GM23338 (cell line): ENCODE data around the gene PRMT7.

Experiments used
- EZH2 ChIP-seq: fragments of 200-600 bp; sonication (generic); IDR thresholded peaks from one replicate; pipeline ENCODE4 v1.8.0; 2017; ENCODE audit warnings: antibody characterized with exemption, mild to moderate bottlenecking, low read depth; ENCODE audit not compliant: unreplicated experiment
- TF ChIP-seq, protein P1 (sequence below), 2 experiments: fragments of 200-600 bp in 1 of 2; sonication (generic) in 1 of 2; conservative IDR thresholded peaks; 2 replicates each; pipeline versions ENCODE4 v1.5.1 to v1.6.1; 2016 to 2017; ENCODE audit warnings: antibody characterized with exemption in 2 of 2, low read depth in 2 of 2, mild to moderate bottlenecking in 2 of 2, moderate library complexity in 1 of 2

DNA sequence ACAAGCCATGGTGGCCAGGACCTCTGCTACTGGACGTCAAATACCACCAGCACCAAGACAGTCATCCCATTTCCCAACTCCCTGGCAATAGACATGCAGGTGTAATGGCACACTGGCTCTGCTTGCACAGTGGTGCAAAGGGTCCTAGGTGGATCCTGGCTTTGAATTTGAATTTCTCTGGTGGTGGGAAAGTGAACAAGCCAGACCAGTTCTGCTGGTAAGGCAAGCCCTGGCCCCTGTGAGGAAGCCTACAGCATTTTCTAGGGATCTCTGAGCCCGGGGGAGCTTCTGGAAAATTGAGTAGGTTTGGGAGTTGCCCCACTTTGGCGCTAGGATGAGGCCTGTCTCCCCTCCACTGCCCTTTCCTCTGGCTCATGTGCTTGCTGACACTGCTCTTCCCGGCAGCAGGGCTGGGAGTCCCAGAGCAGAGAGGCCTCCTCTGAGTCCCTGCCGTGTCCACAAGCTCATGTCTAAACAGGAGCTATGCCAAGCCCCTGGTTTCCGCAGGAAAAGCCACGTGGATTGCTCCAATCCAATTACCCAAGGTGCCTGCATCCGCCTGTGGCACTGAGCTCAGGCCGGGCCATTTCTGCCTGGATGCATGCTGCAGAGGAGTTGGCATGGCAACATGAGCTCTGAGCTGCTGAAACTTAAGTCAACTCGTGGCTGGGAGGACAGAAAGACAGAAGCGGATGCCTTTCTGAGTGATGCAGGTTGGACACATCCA, 67.0 kb downstream of the PRMT7 start:
- TF ChIP-seq, protein P1, sequence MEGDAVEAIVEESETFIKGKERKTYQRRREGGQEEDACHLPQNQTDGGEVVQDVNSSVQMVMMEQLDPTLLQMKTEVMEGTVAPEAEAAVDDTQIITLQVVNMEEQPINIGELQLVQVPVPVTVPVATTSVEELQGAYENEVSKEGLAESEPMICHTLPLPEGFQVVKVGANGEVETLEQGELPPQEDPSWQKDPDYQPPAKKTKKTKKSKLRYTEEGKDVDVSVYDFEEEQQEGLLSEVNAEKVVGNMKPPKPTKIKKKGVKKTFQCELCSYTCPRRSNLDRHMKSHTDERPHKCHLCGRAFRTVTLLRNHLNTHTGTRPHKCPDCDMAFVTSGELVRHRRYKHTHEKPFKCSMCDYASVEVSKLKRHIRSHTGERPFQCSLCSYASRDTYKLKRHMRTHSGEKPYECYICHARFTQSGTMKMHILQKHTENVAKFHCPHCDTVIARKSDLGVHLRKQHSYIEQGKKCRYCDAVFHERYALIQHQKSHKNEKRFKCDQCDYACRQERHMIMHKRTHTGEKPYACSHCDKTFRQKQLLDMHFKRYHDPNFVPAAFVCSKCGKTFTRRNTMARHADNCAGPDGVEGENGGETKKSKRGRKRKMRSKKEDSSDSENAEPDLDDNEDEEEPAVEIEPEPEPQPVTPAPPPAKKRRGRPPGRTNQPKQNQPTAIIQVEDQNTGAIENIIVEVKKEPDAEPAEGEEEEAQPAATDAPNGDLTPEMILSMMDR (conservative IDR thresholded peaks at IDR 0.05; ENCODE audit: low read depth in 2 of 2) = no peak
- no peak for TF ChIP-seq EZH2
